ENCODE results near the gene COL17A1.

Gene COL17A1

DNA sequence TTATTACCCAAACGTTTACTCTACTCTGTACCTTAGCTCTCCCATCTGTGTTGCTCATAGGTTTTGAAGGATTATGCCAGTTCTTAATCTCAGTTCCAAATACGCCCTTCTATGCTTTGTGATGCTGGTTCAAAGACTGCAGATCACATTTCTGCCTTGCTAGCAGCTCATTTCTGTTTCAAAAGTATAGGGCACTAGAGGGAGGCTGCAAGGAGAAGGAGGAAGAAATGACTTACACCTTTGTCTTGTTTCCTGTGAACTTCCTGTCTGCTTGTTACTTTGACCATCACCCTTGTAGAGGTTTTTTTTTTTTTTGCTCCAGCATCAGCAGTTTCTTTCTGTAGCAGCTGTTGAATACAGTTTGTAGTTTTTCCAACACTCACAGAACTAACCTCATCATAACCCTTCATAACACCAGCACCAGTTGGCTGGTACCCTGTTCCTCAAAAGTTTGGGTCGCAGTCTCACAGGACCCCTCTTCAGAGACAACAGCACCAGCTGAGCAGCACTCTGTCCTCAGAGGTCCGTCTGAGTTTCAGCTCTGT is 102.2 kb downstream of the COL17A1 start:
- peak; percentile 52 for DNase-seq

DNA sequence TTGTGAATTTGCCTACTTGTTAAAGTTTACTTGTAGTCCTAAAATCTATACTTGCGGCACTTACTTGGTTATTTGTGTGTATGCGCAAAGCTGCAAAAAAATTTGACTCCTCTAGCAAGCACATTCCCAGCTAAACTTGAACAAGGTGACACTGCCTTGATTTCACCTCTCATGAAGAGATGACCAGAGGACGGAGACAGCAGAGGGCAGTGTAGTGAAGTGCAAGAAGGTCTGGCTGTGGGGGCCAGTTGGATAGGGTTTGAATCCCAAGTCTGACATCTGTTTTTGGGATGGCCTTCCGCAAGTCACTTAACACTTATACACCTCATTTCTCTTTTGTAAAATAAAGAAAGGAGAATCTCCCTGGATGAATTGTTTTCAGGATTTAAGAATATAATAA is 103.0 kb downstream of the COL17A1 start:
- no peak for DNase-seq

Data from CD4-positive, alpha-beta T cell treated with Interleukin-17A for 1 hour (primary cell).